GM12801 (cell line): ENCODE measurements around the gene ADM2.

ENCODE experiments used
- CTCF ChIP-seq: IDR thresholded peaks from one replicate; pipeline ENCODE4 v1.5.1; 2011; ENCODE audit warnings: control low read depth; ENCODE audit not compliant: insufficient read length; ENCODE audit errors: extremely low read depth

Gene ADM2

GRCh38 chr22:50529897-50530579 lies 48.7 kb downstream of the ADM2 start, which contains the start of gene TYMP:
Gene TYMP (minus strand): TSS chr22:50530012. CDS start chr22:50529709, 303 bp downstream.
- no peak for TF ChIP-seq CTCF

GRCh38 chr22:50530580-50530876 lies 49.2 kb downstream of the ADM2 start:
- no peak for TF ChIP-seq CTCF

- TF ChIP-seq CTCF, result no peak
These were observed 49.7 kb downstream of the ADM2 start for GRCh38 chr22:50530877-50531545.

GRCh38 chr22:50531546-50531961 lies 50.2 kb downstream of the ADM2 start:
- no peak for TF ChIP-seq CTCF

- TF ChIP-seq CTCF, result no peak
These were observed 50.8 kb downstream of the ADM2 start for GRCh38 chr22:50531962-50532674.

GRCh38 chr22:50532824-50533796 lies 51.8 kb downstream of the ADM2 start:
- TF ChIP-seq CTCF, result no peak
